Sigmoid colon (tissue), 7 donors: ENCODE results near the gene LCP1. TPM values are rescaled to one million over a fixed set of nuclear protein-coding genes. Genes with fewer than 3 reads are reported as not detected.

ENCODE experiments used
- DNase-seq: peaks from one replicate; pipeline ENCODE4 v3.0.0-alpha.2; 2019
- H3K27ac ChIP-seq, 4 donors: fragments of 200-600 bp; sonication (generic); one replicate each; pipeline ENCODE4 v1.5.1; 2016 to 2019; ENCODE audit warnings: mild to moderate bottlenecking in 1 of 4
- H3K27me3 ChIP-seq, 3 donors: fragments of 200-600 bp; sonication (generic); one replicate each; pipeline ENCODE4 v1.5.1; 2019; ENCODE audit warnings: mild to moderate bottlenecking in 1 of 3
- H3K36me3 ChIP-seq, 4 donors: fragments of 200-600 bp; sonication (generic); one replicate each; pipeline ENCODE4 v1.5.1; 2016 to 2019
- H3K4me1 ChIP-seq, 4 donors: fragments of 200-600 bp; sonication (generic); one replicate each; pipeline ENCODE4 v1.5.1; 2017 to 2019
- H3K4me3 ChIP-seq, 4 donors: fragments of 200-600 bp; sonication (generic); one replicate each; pipeline ENCODE4 v1.5.1; 2017 to 2019; ENCODE audit warnings: mild to moderate bottlenecking in 2 of 4, moderate library complexity in 1 of 4
- H3K9me3 ChIP-seq, 4 donors: fragments of 200-600 bp in 3 of 4; sonication (generic) in 3 of 4; one replicate each; pipeline versions ENCODE4 v1.5.1 to v1.6.1; 2013 to 2019
- CTCF ChIP-seq, 4 experiments: fragments of 450-650 bp in 3 of 4; fragments of 200-600 bp in 1 of 4; IDR thresholded peaks; one replicate each; pipeline ENCODE4 v1.5.1; 2016 to 2019; ENCODE audit warnings: antibody characterized with exemption in 4 of 4, mild to moderate bottlenecking in 3 of 4, moderate library complexity in 2 of 4
- EP300 ChIP-seq, 4 donors: sonication (generic); formaldehyde crosslinking; IDR thresholded peaks; one replicate each; pipeline ENCODE4 v1.6.1; 2017; ENCODE audit warnings: antibody characterized with exemption in 4 of 4
- POLR2A ChIP-seq, 2 donors: fragments of 450-650 bp; IDR thresholded peaks; one replicate each; pipeline ENCODE4 v1.6.1; 2016; ENCODE audit warnings: antibody characterized with exemption in 2 of 2, mild to moderate bottlenecking in 2 of 2, moderate library complexity in 2 of 2
- POLR2AphosphoS5 ChIP-seq, 4 donors: sonication (generic); formaldehyde crosslinking; IDR thresholded peaks; one replicate each; pipeline ENCODE4 v1.6.1; 2017; ENCODE audit warnings: antibody characterized with exemption in 4 of 4
- WGBS, 2 donors: extraction: QIAGEN DNeasy Blood & Tissue Kit; methylation state at CpG; one replicate each; pipeline ENCODE4 v1.1.7; 2013; 5-methylcytosine and 5-hydroxymethylcytosine counted together
- intact Hi-C: fragments of 100-400 bp; cut with DNase I; formaldehyde crosslinking; loops from one replicate; pipeline ENCODE4 v1.15.1; 2023
- polyA plus RNA-seq, 3 donors: library from polyadenylated mRNA; stranded (reverse); fragments of 200-250 nt; gene quantifications; one replicate each; pipeline ENCODE4 v1.2.3, GENCODE V29; 2013
- total RNA-seq, 4 donors: library from RNA; depleted of rRNA; stranded (reverse); fragments of >200 nt; gene quantifications; one replicate each; pipeline ENCODE4 v1.1.0, GENCODE V29; 2016
- donor health status: healthy with polysubstance abuse.
- donor health status: Bipolar disorder and iron deficiency.
- donor health status: healthy.

Gene LCP1
- total and polyA plus RNA-seq, 7 donors, result 10.0 to 112 (median 27.4) TPM

DNA sequence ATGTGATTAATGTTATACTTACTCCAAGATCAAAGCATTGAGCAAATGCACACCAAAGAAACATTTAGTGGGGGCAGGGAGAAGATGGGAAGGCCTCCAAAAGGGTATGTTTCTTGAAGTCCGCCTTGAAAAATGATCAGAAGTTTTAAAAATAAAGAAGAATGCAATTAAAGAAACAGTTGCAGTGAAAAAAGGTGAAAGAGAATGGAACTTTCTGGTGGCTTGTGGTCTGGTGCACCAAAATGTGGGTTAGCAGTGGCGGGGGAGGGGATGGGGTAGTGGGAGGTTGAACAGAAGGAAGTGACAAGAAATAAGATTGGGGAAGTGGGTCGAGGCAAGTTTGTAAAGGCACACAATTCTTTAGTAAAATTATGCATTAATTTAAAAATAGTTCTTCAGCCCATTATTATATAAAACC, 2.5 kb downstream of the LCP1 start:
- Histone ChIP-seq H3K36me3 (no peaks in the 10 kb centered on the region), H3K27ac (peak overlapping the region in 2 of 4 donors; percentile 29 to 44), H3K4me3 (peak overlapping the region in 1 of 4 donors; percentile 30), H3K4me1 (no peaks in the 10 kb centered on the region), H3K9me3 (no peaks in the 10 kb centered on the region), H3K27me3 (no peaks in the 10 kb centered on the region)
- WGBS, 2 donors, result 34 to 68% methylated on average over 3 of the region's 3 CpGs
- intact Hi-C loops, result no loop called here
- TF ChIP-seq CTCF (IDR thresholded peaks at IDR 0.05), result no peak
- TF ChIP-seq POLR2AphosphoS5 (IDR thresholded peaks at IDR 0.05), result no peak
- no peak for TF ChIP-seq EP300 (IDR thresholded peaks at IDR 0.05)
- no peak for TF ChIP-seq POLR2A (IDR thresholded peaks at IDR 0.05)
- no peak for DNase-seq

- H3K36me3 ChIP-seq, result no peaks in the 10 kb centered on the region
- no peaks in the 10 kb centered on the region for H3K27me3 ChIP-seq
- TF ChIP-seq EP300 (IDR thresholded peaks at IDR 0.05) (no peak), POLR2AphosphoS5 (IDR thresholded peaks at IDR 0.05) (no peak), POLR2A (IDR thresholded peaks at IDR 0.05) (no peak), CTCF (IDR thresholded peaks at IDR 0.05) (no peak)
- no peaks in the 10 kb centered on the region for H3K4me1 ChIP-seq
- no peak overlapping the region for H3K27ac ChIP-seq
- intact Hi-C loops, result no loop called here
- no peak for DNase-seq
- no peaks in the 10 kb centered on the region for H3K9me3 ChIP-seq
- no peak overlapping the region for H3K4me3 ChIP-seq
Measured at GRCh38 chr13:46178821-46179220, 3.2 kb downstream of the LCP1 start.

GRCh38 chr13:46178143-46178542, 3.8 kb downstream of the LCP1 start:
- peak overlapping the region in 2 of 4 donors; percentile 6 to 27 for H3K27ac ChIP-seq
- intact Hi-C loops, result no loop called here
- no peak overlapping the region for H3K4me3 ChIP-seq

DNA sequence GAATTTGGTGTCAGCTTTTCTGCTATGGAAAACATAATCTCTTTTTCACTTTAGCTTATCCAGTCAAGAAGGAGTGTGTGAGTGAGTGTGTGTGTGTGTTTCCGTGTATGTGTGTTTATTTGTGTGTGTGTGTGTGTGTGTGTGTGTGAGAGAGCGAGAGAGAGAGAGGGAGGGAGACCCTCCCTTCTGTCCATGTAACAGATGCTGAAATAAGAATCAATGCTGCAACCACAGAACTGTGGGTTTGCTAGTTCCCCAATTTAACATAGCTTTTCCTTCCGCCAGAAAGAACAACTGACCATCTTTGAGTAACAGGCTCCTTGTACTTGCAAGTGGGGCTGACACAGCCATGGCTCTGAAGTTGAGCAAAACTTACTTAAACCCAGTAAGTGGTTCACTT, 5.2 kb downstream of the LCP1 start:
- WGBS, 2 donors, result 32 to 53% methylated on average over 3 of the region's 3 CpGs

More at GRCh38 chr13:46178143-46178542, 3.8 kb downstream of the LCP1 start:
- Histone ChIP-seq H3K4me1 (no peaks in the 10 kb centered on the region), H3K9me3 (no peaks in the 10 kb centered on the region), H3K36me3 (no peaks in the 10 kb centered on the region), H3K27me3 (no peaks in the 10 kb centered on the region)
- TF ChIP-seq POLR2AphosphoS5 (IDR thresholded peaks at IDR 0.05) (peak in 1 of 4 donors; percentile 41), CTCF (IDR thresholded peaks at IDR 0.05) (no peak), EP300 (IDR thresholded peaks at IDR 0.05) (no peak), POLR2A (IDR thresholded peaks at IDR 0.05) (no peak)
- WGBS, 2 donors, result 62 to 77% methylated on average over 5 of the region's 5 CpGs
- DNase-seq, result no peak

GRCh38 chr13:46173656-46174055, 8.3 kb downstream of the LCP1 start:
- no peak overlapping the region for H3K4me3 ChIP-seq
- no peak overlapping the region for H3K27ac ChIP-seq
- 60 to 83% methylated on average over 2 of the region's 2 CpGs for WGBS, 2 donors
- H3K27me3 ChIP-seq, result no peaks in the 10 kb centered on the region
- H3K36me3 ChIP-seq, result no peaks in the 10 kb centered on the region
- no peak for TF ChIP-seq CTCF (IDR thresholded peaks at IDR 0.05)
- no peak for TF ChIP-seq EP300 (IDR thresholded peaks at IDR 0.05)
- TF ChIP-seq POLR2AphosphoS5 (IDR thresholded peaks at IDR 0.05), result no peak
- no peak for TF ChIP-seq POLR2A (IDR thresholded peaks at IDR 0.05)
- peaks cover 0 to 2% (median 0%) of the 10 kb centered on the region in 4 donors for H3K4me1 ChIP-seq
- intact Hi-C loops, result no loop called here
- no peaks in the 10 kb centered on the region for H3K9me3 ChIP-seq
- DNase-seq, result no peak

More for the DNA sequence above, 5.2 kb downstream of the LCP1 start:
- Histone ChIP-seq H3K36me3 (no peaks in the 10 kb centered on the region), H3K4me1 (no peaks in the 10 kb centered on the region), H3K27ac (peak overlapping the region in 1 of 4 donors; percentile 6), H3K27me3 (no peaks in the 10 kb centered on the region), H3K9me3 (no peaks in the 10 kb centered on the region), H3K4me3 (no peak overlapping the region)
- TF ChIP-seq POLR2AphosphoS5 (IDR thresholded peaks at IDR 0.05), result peak in 2 of 4 donors; percentile 10 to 25
- TF ChIP-seq POLR2A (IDR thresholded peaks at IDR 0.05), result no peak
- DNase-seq, result no peak
- intact Hi-C loops, result no loop called here
